H1 (cell line): ENCODE data around the gene HLA-A. TPM values are rescaled to one million over a fixed set of nuclear protein-coding genes. Genes with fewer than 3 reads are reported as not detected.

Experiments
- CTCF ChIA-PET: fragments of 300-600 bp; sonication (Branson Sonifier 250); formaldehyde crosslinking; loops from one replicate; lab custom pipeline; 2021; ENCODE audit not compliant: partially characterized antibody; lab: Charles Lee
- POLR2A ChIA-PET: fragments of 300-600 bp; sonication (Branson Sonifier 250); formaldehyde crosslinking; loops from one replicate; lab custom pipeline; 2021; ENCODE audit warnings: inconsistent platforms; ENCODE audit not compliant: partially characterized antibody; lab: Charles Lee
- DNase-seq, 2 experiments: peaks; one replicate each; pipeline versions ENCODE4 v3.0.0 to v3.0.0-alpha.2; 2010 to 2022; ENCODE audit warnings: low spot score in 2 of 2, low read depth in 1 of 2, mixed read lengths in 1 of 2
- FAIRE-seq: peaks from 2 replicates; lab custom pipeline; 2011; peaks lifted over from hg19 to GRCh38; lab: Jason Lieb, UNC
- H2AFZ ChIP-seq: 2 replicates; pipeline ENCODE4 v1.8.1; 2012; ENCODE audit warnings: low read length, inconsistent platforms
- H2AK5ac ChIP-seq: 2 replicates; pipeline ENCODE4 v1.6.1; 2013; ENCODE audit warnings: low read depth, low read length
- H2BK120ac ChIP-seq: replicated peaks from 2 replicates; pipeline ENCODE3; 2013; ENCODE audit warnings: low read depth, low read length, inconsistent platforms
- H2BK12ac ChIP-seq: 2 replicates; pipeline ENCODE4 v1.6.1; 2013; ENCODE audit warnings: low read depth, low read length
- H2BK15ac ChIP-seq: 2 replicates; pipeline ENCODE4 v1.6.1; 2013; ENCODE audit warnings: low read length
- H2BK20ac ChIP-seq: 2 replicates; pipeline ENCODE4 v1.6.1; 2013; ENCODE audit warnings: low read length
- H2BK5ac ChIP-seq: 2 replicates; pipeline ENCODE4 v1.6.1; 2013; ENCODE audit warnings: low read depth, low read length
- H3K14ac ChIP-seq: 2 replicates; pipeline ENCODE4 v1.6.1; 2013; ENCODE audit warnings: inconsistent platforms; ENCODE audit not compliant: insufficient read length
- H3K18ac ChIP-seq: 2 replicates; pipeline ENCODE4 v1.6.1; 2013; ENCODE audit warnings: low read length; ENCODE audit errors: extremely low read depth
- H3K23ac ChIP-seq: 2 replicates; pipeline ENCODE4 v1.6.1; 2013; ENCODE audit warnings: inconsistent platforms; ENCODE audit not compliant: insufficient read length
- H3K23me2 ChIP-seq: 2 replicates; pipeline ENCODE4 v1.6.1; 2013; ENCODE audit warnings: low read depth, low read length
- H3K27ac ChIP-seq: 2 replicates; pipeline ENCODE4 v1.6.1; 2011; ENCODE audit warnings: low read depth, low read length, inconsistent platforms
- H3K27me3 ChIP-seq, 4 experiments: replicated peaks in 1 of 4; 1 replicate in 1 of 4; 2 replicates in 3 of 4; pipeline versions ENCODE4 v1.6.1 to v1.8.1; 2011 to 2013; ENCODE audit warnings: low read length in 3 of 4, mild to moderate bottlenecking in 3 of 4, inconsistent platforms in 2 of 4, mixed read lengths in 2 of 4, moderate library complexity in 1 of 4; ENCODE audit not compliant: control insufficient read depth in 3 of 4, insufficient read depth in 3 of 4; ENCODE audit errors: extremely low read depth in 1 of 4
- H3K36me3 ChIP-seq, 4 experiments: 2 replicates each; pipeline versions ENCODE4 v1.6.1 to v1.8.1; 2011 to 2013; ENCODE audit warnings: mild to moderate bottlenecking in 4 of 4, low read length in 3 of 4, moderate library complexity in 2 of 4, control low read depth in 1 of 4, inconsistent platforms in 1 of 4; ENCODE audit not compliant: insufficient read depth in 4 of 4, control insufficient read depth in 2 of 4
- H3K4ac ChIP-seq: replicated peaks from 2 replicates; pipeline ENCODE3; 2013; ENCODE audit warnings: low read length, low read depth, mixed read lengths, inconsistent platforms; ENCODE audit not compliant: insufficient read length
- H3K4me1 ChIP-seq, 4 experiments: replicated peaks in 1 of 4; 1 replicate in 1 of 4; 2 replicates in 3 of 4; pipeline versions ENCODE4 v1.6.1 to v1.8.1; 2011 to 2013; ENCODE audit warnings: low read length in 3 of 4, inconsistent platforms in 2 of 4, mixed read lengths in 1 of 4; ENCODE audit not compliant: insufficient read depth in 4 of 4, control insufficient read depth in 3 of 4
- H3K4me2 ChIP-seq, 2 experiments: 2 replicates each; pipeline versions ENCODE4 v1.6.1 to v1.8.1; 2011 to 2013; ENCODE audit warnings: low read depth in 2 of 2, low read length in 2 of 2, control low read depth in 1 of 2, inconsistent platforms in 1 of 2, mild to moderate bottlenecking in 1 of 2; ENCODE audit not compliant: insufficient read depth in 1 of 2
- H3K4me3 ChIP-seq, 4 experiments: fragments of 200-600, 300-600 bp in 1 of 4; sonication (generic), shearing (Covaris generic), sonication (Bioruptor Twin) in 1 of 4; 2 replicates each; pipeline versions ENCODE4 v1.5.1 to v1.8.1; 2011 to 2016; ENCODE audit warnings: low read length in 4 of 4, low read depth in 3 of 4, control low read depth in 2 of 4, inconsistent platforms in 2 of 4, mild to moderate bottlenecking in 2 of 4, mixed read lengths in 1 of 4, moderate library complexity in 1 of 4; ENCODE audit not compliant: insufficient read depth in 2 of 4; ENCODE audit errors: extremely low read depth in 1 of 4
- H3K56ac ChIP-seq: replicated peaks from 2 replicates; pipeline ENCODE3; 2013; ENCODE audit warnings: low read depth, mild to moderate bottlenecking, mixed read lengths, low read length, inconsistent platforms; ENCODE audit not compliant: insufficient read length
- H3K79me1 ChIP-seq: 2 replicates; pipeline ENCODE4 v1.6.1; 2013; ENCODE audit warnings: low read depth, low read length, control low read depth
- H3K79me2 ChIP-seq, 2 experiments: 2 replicates each; pipeline versions ENCODE4 v1.6.1 to v1.8.1; 2012 to 2013; ENCODE audit warnings: low read length in 2 of 2, mild to moderate bottlenecking in 2 of 2, inconsistent platforms in 1 of 2; ENCODE audit not compliant: insufficient read depth in 2 of 2, control insufficient read depth in 1 of 2
- H3K9ac ChIP-seq, 4 experiments: replicated peaks in 1 of 4; 1 replicate in 1 of 4; 2 replicates in 3 of 4; pipeline versions ENCODE4 v1.6.1 to v1.8.1; 2011 to 2013; ENCODE audit warnings: low read depth in 3 of 4, low read length in 3 of 4, control low read depth in 2 of 4, mild to moderate bottlenecking in 2 of 4, moderate library complexity in 2 of 4, inconsistent platforms in 1 of 4; ENCODE audit errors: extremely low read depth in 1 of 4
- H3K9me3 ChIP-seq, 2 experiments: 2 replicates each; pipeline versions ENCODE4 v1.6.1 to v1.8.1; 2012 to 2013; ENCODE audit warnings: mild to moderate bottlenecking in 2 of 2, moderate library complexity in 2 of 2, control low read depth in 1 of 2, inconsistent platforms in 1 of 2, low read depth in 1 of 2, low read length in 1 of 2, mixed read lengths in 1 of 2; ENCODE audit not compliant: insufficient read depth in 2 of 2
- H4K20me1 ChIP-seq, 2 experiments: replicated peaks in 1 of 2; 2 replicates each; pipeline versions ENCODE3 to v1.8.1; 2011 to 2013; ENCODE audit warnings: inconsistent platforms in 2 of 2, low read length in 2 of 2, mild to moderate bottlenecking in 1 of 2; ENCODE audit not compliant: insufficient read depth in 2 of 2, control insufficient read depth in 1 of 2
- H4K5ac ChIP-seq: 2 replicates; pipeline ENCODE4 v1.6.1; 2013; ENCODE audit warnings: low read length, low read depth, mixed read lengths, inconsistent platforms; ENCODE audit not compliant: insufficient read length
- H4K8ac ChIP-seq: 2 replicates; pipeline ENCODE4 v1.8.0; 2013; ENCODE audit warnings: mild to moderate bottlenecking, moderate library complexity, low read length, inconsistent platforms; ENCODE audit not compliant: insufficient read depth; ENCODE audit errors: extremely low read depth
- H4K91ac ChIP-seq: replicated peaks from 2 replicates; pipeline ENCODE3; 2013; ENCODE audit warnings: low read length, mixed read lengths, inconsistent platforms; ENCODE audit not compliant: insufficient read length
- CBX5 ChIP-seq: fragments of 300-800, 300-1000 bp; sonication (generic); IDR thresholded peaks from 2 replicates; pipeline ENCODE4 v1.7.1; 2016; ENCODE audit warnings: antibody characterized with exemption, low read length, low read depth
- CHD1 ChIP-seq: IDR thresholded peaks from 2 replicates; pipeline ENCODE4 v1.6.1; 2012; ENCODE audit warnings: low read depth, low read length, improper control_type of control experiment
- GTF2F1 ChIP-seq: IDR thresholded peaks from 2 replicates; pipeline ENCODE4 v1.6.1; 2012; ENCODE audit warnings: low read depth, low read length, improper control_type of control experiment, borderline replicate concordance
- KDM4A ChIP-seq: IDR thresholded peaks from one replicate; pipeline ENCODE4 v1.7.1; 2012; ENCODE audit warnings: low read depth, mild to moderate bottlenecking, moderate library complexity, low read length, inconsistent platforms; ENCODE audit not compliant: severe bottlenecking
- POLR2AphosphoS5 ChIP-seq: IDR thresholded peaks from 2 replicates; pipeline ENCODE4 v1.6.1; 2011; ENCODE audit warnings: low read depth, low read length
- SP1 ChIP-seq: IDR thresholded peaks from 2 replicates; pipeline ENCODE4 v1.6.1; 2011; ENCODE audit warnings: low read depth, low read length
- SP2 ChIP-seq: IDR thresholded peaks from 2 replicates; pipeline ENCODE4 v1.6.1; 2012; ENCODE audit warnings: mild to moderate bottlenecking, low read length, inconsistent platforms
- WGBS, 2 experiments: shearing (Covaris generic) in 1 of 2; methylation state at CpG; one replicate each; pipeline versions ENCODE4 v1.1.6 to v1.1.7; 2013 to 2015; ENCODE audit warnings: low lambda C conversion rate in 2 of 2, mixed read lengths in 2 of 2, inconsistent platforms in 1 of 2, low coverage in 1 of 2, missing lambda C conversion rate in 1 of 2; ENCODE audit not compliant: insufficient replicate concordance in 2 of 2, insufficient coverage in 1 of 2, insufficient read length in 1 of 2; ENCODE audit errors: extremely low coverage in 1 of 2, missing lambda C conversion rate in 1 of 2; 5-methylcytosine and 5-hydroxymethylcytosine counted together
- polyA plus RNA-seq, 7 experiments: library from polyadenylated mRNA; depleted of rRNA in 3 of 7; stranded (reverse) in 5 of 7; unstranded in 2 of 7; fragments of >200 nt in 5 of 7; fragments of 200-250 nt in 2 of 7; gene quantifications; 1 replicate in 5 of 7; 2 replicates in 1 of 7; 4 replicates in 1 of 7; pipeline versions ENCODE4 v1.2.1 to v1.2.3, GENCODE V29; 2011 to 2013; ENCODE audit warnings: missing spikeins in 2 of 7, mixed read lengths in 2 of 7
- total RNA-seq: library from RNA; stranded (reverse); fragmentation: NEBNext Ultra II Directional; extraction: Animal tissue kit (Norgen Biotek cat#: 25700); gene quantifications from 2 replicates; pipeline ENCODE4 v1.2.1, GENCODE V29; 2021

Gene HLA-A
- total and polyA plus RNA-seq, 2 of the 8 experiments (the other 6 are each of a cell fraction or from before 2014, with no cell fraction given) = 221 to 474 TPM

GRCh38 chr6:29946223-29947076 lies 4.1 kb downstream of the HLA-A start:
- Histone ChIP-seq H3K23ac (no peak overlapping the region), H3K36me3 (peaks cover 2 to 21% (median 11%) of the 10 kb centered on the region in 4 experiments; a peak in 5 of 8 replicates), H4K8ac (no peak overlapping the region), H4K20me1 (peaks cover 0 to 4% of the 10 kb centered on the region in 2 experiments), H4K91ac (no peak overlapping the region), H4K5ac (no peak overlapping the region), H3K23me2 (peaks cover 4% of the 10 kb centered on the region; the same call in 1 of the 2 replicates), H3K4me2 (no peak overlapping the region), H3K79me2 (peaks cover 0 to 5% of the 10 kb centered on the region in 2 experiments; a peak in 1 of 4 replicates), H2BK12ac (no peak overlapping the region), H2BK5ac (no peak overlapping the region), H3K18ac (no peak overlapping the region), H3K56ac (no peak overlapping the region), H2AK5ac (no peak overlapping the region), H3K79me1 (no peaks in the 10 kb centered on the region), H2BK20ac (no peak overlapping the region), H3K27me3 (no peaks in the 10 kb centered on the region), H3K4me1 (peaks cover 0 to 3% (median under 1%) of the 10 kb centered on the region in 4 experiments; a peak in 3 of 7 replicates), H2BK15ac (no peak overlapping the region), H3K4ac (no peak overlapping the region), H3K27ac (no peak overlapping the region), H3K14ac (no peak overlapping the region), H3K4me3 (no peak overlapping the region), H3K9me3 (no peaks in the 10 kb centered on the region), H3K9ac (no peak overlapping the region), H2AFZ (no peak overlapping the region), H2BK120ac (no peak overlapping the region)
- POLR2A ChIA-PET = interaction anchor here (0.9 kb wide), 1 partner anchor 17 kb away, joined by 3 read pairs; no protein-coding TSS in a partner anchor
- WGBS, 2 experiments = 86% methylated on average over 6 of the region's 6 CpGs; no CpG with 5 or more reads in 1 of the 2 experiments
- CTCF ChIA-PET = no interaction called here
- TF ChIP-seq POLR2AphosphoS5 (no peak), CHD1 (no peak), GTF2F1 (no peak), KDM4A (no peak), CBX5 (no peak), SP1 (no peak), SP2 (no peak)
- DNase-seq (no peak), FAIRE-seq (no peak)
